Neural progenitor cell (in vitro differentiated cells): ENCODE measurements around the gene GUCA2A. TPM values are rescaled to one million over a fixed set of nuclear protein-coding genes. Genes with fewer than 3 reads are reported as not detected.

Source experiments
- DNase-seq: peaks from one replicate; pipeline ENCODE4 v3.0.0-alpha.2; 2016; ENCODE audit warnings: low spot score
- H2AFZ ChIP-seq: fragments of 200-600 bp; sonication (generic); replicated peaks from 2 replicates; pipeline ENCODE4 v1.6.1; 2016; ENCODE audit warnings: antibody characterized with exemption
- H3F3A ChIP-seq: fragments of 200-600 bp; sonication (generic); 2 replicates; pipeline ENCODE4 v1.6.1; 2016; ENCODE audit warnings: antibody characterized with exemption, low read depth
- H3K27ac ChIP-seq: fragments of 200-600 bp; sonication (generic); 2 replicates; pipeline ENCODE4 v1.5.1; 2016; ENCODE audit warnings: mild to moderate bottlenecking
- H3K27me3 ChIP-seq: fragments of 200-600 bp; sonication (generic); 2 replicates; pipeline ENCODE4 v1.6.1; 2016; ENCODE audit warnings: mild to moderate bottlenecking, moderate library complexity
- H3K36me3 ChIP-seq: fragments of 200-600 bp; sonication (generic); 2 replicates; pipeline ENCODE4 v1.5.1; 2016
- H3K4me1 ChIP-seq: fragments of 200-600 bp; sonication (generic); 2 replicates; pipeline ENCODE4 v1.6.1; 2016; ENCODE audit warnings: mixed run types
- H3K4me2 ChIP-seq: fragments of 200-600 bp; sonication (generic); 2 replicates; pipeline ENCODE4 v1.6.1; 2016
- H3K4me3 ChIP-seq: fragments of 200-600 bp; sonication (generic); 2 replicates; pipeline ENCODE4 v1.5.1; 2016
- H3K79me2 ChIP-seq: fragments of 200-600 bp; sonication (generic); 2 replicates; pipeline ENCODE4 v1.6.1; 2016; ENCODE audit warnings: low read depth
- H3K9ac ChIP-seq: fragments of 200-600 bp; sonication (generic); 2 replicates; pipeline ENCODE4 v1.6.1; 2016
- H3K9me3 ChIP-seq: fragments of 200-600 bp; sonication (generic); 2 replicates; pipeline ENCODE4 v1.5.1; 2016; ENCODE audit warnings: low read depth
- H4K20me1 ChIP-seq: fragments of 200-600 bp; sonication (generic); 2 replicates; pipeline ENCODE4 v1.6.1; 2016; ENCODE audit warnings: low read depth
- H3K27ac Mint-ChIP-seq: 3 replicates; pipeline ENCODE4 v1.8.0; 2021; ENCODE audit warnings: mixed read lengths
- H3K27me3 Mint-ChIP-seq: 2 replicates; pipeline ENCODE4 v1.8.0; 2022; ENCODE audit warnings: low read depth, mild to moderate bottlenecking, inconsistent platforms, moderate library complexity, mixed read lengths; ENCODE audit not compliant: insufficient read depth
- H3K36me3 Mint-ChIP-seq: 3 replicates; pipeline ENCODE4 v1.8.0; 2021; ENCODE audit warnings: mixed read lengths
- H3K4me1 Mint-ChIP-seq: 3 replicates; pipeline ENCODE4 v1.8.0; 2021; ENCODE audit warnings: mixed read lengths
- H3K4me3 Mint-ChIP-seq: 3 replicates; pipeline ENCODE4 v1.8.0; 2021; ENCODE audit warnings: mild to moderate bottlenecking, moderate library complexity, mixed read lengths
- H3K9me3 Mint-ChIP-seq: 3 replicates; pipeline ENCODE4 v1.8.0; 2020; ENCODE audit warnings: mixed read lengths
- EZH2 ChIP-seq: fragments of 200-600 bp; sonication (generic); IDR thresholded peaks from 2 replicates; pipeline ENCODE4 v1.6.1; 2017; ENCODE audit warnings: antibody characterized with exemption, mild to moderate bottlenecking, moderate library complexity
- EZH2phosphoT487 ChIP-seq: fragments of 200-600 bp; sonication (generic); IDR thresholded peaks from 2 replicates; pipeline ENCODE4 v1.6.1; 2017; ENCODE audit warnings: antibody characterized with exemption
- total RNA-seq: library from RNA; depleted of rRNA; stranded (reverse); fragments of >200 nt; gene quantifications from 2 replicates; pipeline ENCODE4 v1.2.3, GENCODE V29; 2015; ENCODE audit warnings: low replicate concordance
- TF ChIP-seq, protein P1 (sequence below): fragments of 200-600 bp; sonication (generic); IDR thresholded peaks from 2 replicates; pipeline ENCODE4 v1.5.1; 2017; ENCODE audit warnings: antibody characterized with exemption, mild to moderate bottlenecking

The GUCA2A gene
- total RNA-seq, 1 donor from 2014 or later: not detected

DNA sequence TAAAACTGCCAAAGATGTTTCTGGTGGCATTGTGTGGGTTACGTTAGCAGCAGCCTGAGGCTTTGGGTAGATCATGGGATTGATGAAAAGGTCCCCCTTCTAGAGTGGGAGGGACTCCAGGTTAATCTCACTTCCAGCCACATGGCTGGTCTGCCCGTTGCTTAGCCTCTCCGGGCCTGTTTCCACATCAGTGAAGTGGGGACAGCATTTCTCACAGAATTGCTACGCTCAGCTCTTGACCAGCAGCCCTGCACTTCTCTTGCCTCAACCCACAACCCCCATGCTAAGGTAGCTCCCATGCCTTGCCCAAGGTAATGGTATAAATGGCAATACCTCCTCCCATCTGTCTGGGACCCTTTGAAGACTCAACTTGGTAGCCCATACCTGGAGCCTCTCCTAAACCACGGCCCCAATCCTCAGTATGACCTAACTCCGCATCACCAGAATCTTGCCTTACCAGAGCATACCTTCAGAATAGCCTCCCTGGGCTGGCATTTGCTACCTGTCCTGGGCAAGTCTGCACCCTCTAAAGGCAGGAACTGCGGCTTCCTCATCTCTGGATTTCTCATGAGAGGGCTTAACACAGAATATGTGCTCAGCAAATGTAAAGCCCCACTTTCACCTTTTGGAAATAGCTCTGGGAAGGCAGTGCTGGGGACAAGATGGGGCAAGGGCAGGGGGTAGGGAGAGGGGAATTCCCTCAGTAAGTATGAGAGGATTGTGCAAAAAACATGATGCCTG is 10.9 kb upstream of the GUCA2A start:
- H3K4me2 ChIP-seq: no peak overlapping the region
- TF ChIP-seq EZH2: no peak
- TF ChIP-seq, protein P1, sequence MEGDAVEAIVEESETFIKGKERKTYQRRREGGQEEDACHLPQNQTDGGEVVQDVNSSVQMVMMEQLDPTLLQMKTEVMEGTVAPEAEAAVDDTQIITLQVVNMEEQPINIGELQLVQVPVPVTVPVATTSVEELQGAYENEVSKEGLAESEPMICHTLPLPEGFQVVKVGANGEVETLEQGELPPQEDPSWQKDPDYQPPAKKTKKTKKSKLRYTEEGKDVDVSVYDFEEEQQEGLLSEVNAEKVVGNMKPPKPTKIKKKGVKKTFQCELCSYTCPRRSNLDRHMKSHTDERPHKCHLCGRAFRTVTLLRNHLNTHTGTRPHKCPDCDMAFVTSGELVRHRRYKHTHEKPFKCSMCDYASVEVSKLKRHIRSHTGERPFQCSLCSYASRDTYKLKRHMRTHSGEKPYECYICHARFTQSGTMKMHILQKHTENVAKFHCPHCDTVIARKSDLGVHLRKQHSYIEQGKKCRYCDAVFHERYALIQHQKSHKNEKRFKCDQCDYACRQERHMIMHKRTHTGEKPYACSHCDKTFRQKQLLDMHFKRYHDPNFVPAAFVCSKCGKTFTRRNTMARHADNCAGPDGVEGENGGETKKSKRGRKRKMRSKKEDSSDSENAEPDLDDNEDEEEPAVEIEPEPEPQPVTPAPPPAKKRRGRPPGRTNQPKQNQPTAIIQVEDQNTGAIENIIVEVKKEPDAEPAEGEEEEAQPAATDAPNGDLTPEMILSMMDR: no peak
- no peak for TF ChIP-seq EZH2phosphoT487
- H3K27ac ChIP-seq: no peak overlapping the region

DNA sequence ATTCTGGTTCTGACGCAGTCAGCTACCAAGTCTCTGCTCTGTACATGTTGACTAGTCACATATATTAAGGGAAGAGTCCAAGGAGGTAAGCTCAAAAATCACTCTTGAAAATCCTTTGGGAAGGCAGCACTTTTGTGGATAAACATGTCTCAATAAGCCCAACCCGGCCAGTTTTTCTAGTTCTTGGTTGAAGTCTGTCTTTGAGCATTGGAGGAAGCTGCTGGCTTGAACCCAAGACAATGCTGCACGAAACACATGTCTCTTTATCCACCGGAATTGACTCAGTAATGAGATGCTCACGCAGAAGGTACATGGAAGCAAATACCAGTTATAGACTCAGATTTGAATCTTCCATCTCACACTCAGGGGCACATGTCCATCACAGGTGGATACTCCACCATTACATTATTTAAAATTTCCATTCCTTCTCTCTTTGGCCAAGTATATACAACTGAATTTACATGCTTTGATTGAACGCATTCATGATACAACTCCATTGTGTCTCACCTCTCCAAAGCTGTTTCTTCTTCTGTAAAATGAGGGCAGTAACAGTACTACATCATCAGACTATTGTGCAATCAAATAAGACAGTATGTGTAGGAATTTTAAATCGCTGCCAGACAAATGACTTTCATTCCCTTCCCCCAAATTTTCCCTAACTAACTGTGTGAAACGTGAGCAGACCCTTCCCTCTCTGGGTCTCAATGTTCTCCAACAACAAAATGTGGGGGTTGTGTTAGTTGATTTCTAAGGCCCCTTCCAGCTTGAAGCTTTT is 9.6 kb upstream of the GUCA2A start:
- TF ChIP-seq EZH2phosphoT487 (no peak), EZH2 (no peak)
- TF ChIP-seq, protein P1: no peak
- H3K36me3 ChIP-seq: no peaks in the 10 kb centered on the region
- H3K4me2 ChIP-seq: no peak overlapping the region
- no peaks in the 10 kb centered on the region for H3K9me3 ChIP-seq
- Mint-ChIP-seq H3K27ac (no peak overlapping the region), H3K9me3 (no peaks in the 10 kb centered on the region), H3K27me3 (peaks cover 2% of the 10 kb centered on the region), H3K4me1 (peaks cover 2% of the 10 kb centered on the region), H3K4me3 (no peak overlapping the region), H3K36me3 (no peaks in the 10 kb centered on the region)
- H3F3A ChIP-seq: peaks cover 7% of the 10 kb centered on the region
- H3K4me1 ChIP-seq: peaks cover 3% of the 10 kb centered on the region
- no peaks in the 10 kb centered on the region for H4K20me1 ChIP-seq
- H3K79me2 ChIP-seq: no peaks in the 10 kb centered on the region
- H3K9ac ChIP-seq: no peak overlapping the region
- no peak for DNase-seq
- H3K4me3 ChIP-seq: no peak overlapping the region
- no peak overlapping the region for H2AFZ ChIP-seq
- H3K27me3 ChIP-seq: no peaks in the 10 kb centered on the region
- H3K27ac ChIP-seq: no peak overlapping the region

More for the DNA sequence above, 10.9 kb upstream of the GUCA2A start:
- H2AFZ ChIP-seq: no peak overlapping the region
- no peak for DNase-seq
- H3F3A ChIP-seq: peaks cover 7% of the 10 kb centered on the region
- H3K36me3 ChIP-seq: no peaks in the 10 kb centered on the region
- no peak overlapping the region for H3K4me3 ChIP-seq
- no peaks in the 10 kb centered on the region for H3K9me3 Mint-ChIP-seq
- H3K9me3 ChIP-seq: no peaks in the 10 kb centered on the region
- peaks cover 3% of the 10 kb centered on the region for H3K4me1 ChIP-seq
- no peak overlapping the region for H3K27ac Mint-ChIP-seq
- no peaks in the 10 kb centered on the region for H3K27me3 ChIP-seq
- H3K9ac ChIP-seq: no peak overlapping the region
- H3K4me3 Mint-ChIP-seq: no peak overlapping the region
- no peaks in the 10 kb centered on the region for H4K20me1 ChIP-seq
- peaks cover 1% of the 10 kb centered on the region for H3K36me3 Mint-ChIP-seq
- no peaks in the 10 kb centered on the region for H3K79me2 ChIP-seq
- no peaks in the 10 kb centered on the region for H3K4me1 Mint-ChIP-seq
- H3K27me3 Mint-ChIP-seq: peaks cover 2% of the 10 kb centered on the region

DNA sequence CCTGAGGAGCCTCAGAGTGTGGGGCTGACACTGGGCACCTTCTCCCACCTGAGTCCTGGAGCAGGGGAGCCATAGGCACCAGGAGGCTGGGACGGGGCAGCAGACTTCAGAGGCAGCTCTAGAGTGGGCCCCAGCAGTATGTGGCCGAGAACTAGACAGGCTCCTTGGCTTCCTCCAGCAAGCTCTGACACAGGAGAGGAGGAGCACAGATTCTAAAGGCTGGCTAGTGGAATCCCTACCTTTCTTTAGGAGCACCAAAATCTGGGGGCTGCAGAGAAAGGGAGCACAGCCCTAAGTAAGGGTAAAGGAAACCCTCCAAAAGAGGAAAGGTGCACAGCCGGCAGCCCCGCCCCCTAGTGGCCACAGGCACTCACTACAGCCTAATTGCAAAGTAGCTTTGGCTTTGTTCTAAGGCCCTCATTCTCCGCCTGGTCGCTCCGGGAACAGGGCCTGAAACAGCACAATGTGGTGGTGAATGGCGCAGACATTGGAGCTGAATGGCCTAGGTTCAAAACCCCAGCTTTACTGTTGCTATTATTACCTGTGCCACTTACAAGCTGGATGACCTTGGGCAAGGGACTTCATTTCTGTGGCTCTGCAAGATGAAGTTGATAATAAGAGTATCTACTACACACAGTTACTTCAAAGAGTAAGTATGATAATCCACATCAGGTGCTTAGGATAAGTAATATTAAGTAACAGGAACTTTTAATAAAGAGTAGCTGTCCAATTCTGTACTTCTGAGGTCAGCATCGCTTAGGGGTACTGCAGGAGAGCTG is 8.8 kb upstream of the GUCA2A start:
- no peak overlapping the region for H3K27ac Mint-ChIP-seq
- Histone ChIP-seq H3K9me3 (no peaks in the 10 kb centered on the region), H3K27ac (no peak overlapping the region), H4K20me1 (no peaks in the 10 kb centered on the region), H2AFZ (no peak overlapping the region), H3K79me2 (no peaks in the 10 kb centered on the region), H3K4me1 (peaks cover 3% of the 10 kb centered on the region), H3F3A (peaks cover 7% of the 10 kb centered on the region), H3K9ac (no peak overlapping the region), H3K27me3 (no peaks in the 10 kb centered on the region), H3K36me3 (no peaks in the 10 kb centered on the region), H3K4me2 (no peak overlapping the region), H3K4me3 (no peak overlapping the region)
- no peak overlapping the region for H3K4me3 Mint-ChIP-seq
- DNase-seq: peak; percentile 82
- H3K9me3 Mint-ChIP-seq: no peaks in the 10 kb centered on the region
- H3K27me3 Mint-ChIP-seq: peaks cover 2% of the 10 kb centered on the region
- H3K4me1 Mint-ChIP-seq: peaks cover 2% of the 10 kb centered on the region
- TF ChIP-seq, protein P1: peak; percentile 96
- TF ChIP-seq EZH2: no peak
- TF ChIP-seq EZH2phosphoT487: no peak
- H3K36me3 Mint-ChIP-seq: no peaks in the 10 kb centered on the region
